Measurements from ENCODE around the gene TGM5. TPM values are rescaled to one million over a fixed set of nuclear protein-coding genes. Genes with fewer than 3 reads are reported as not detected.
"Not testable (repeated sequence)": the region's sequence is repeated elsewhere in the genome, so short reads cannot be mapped to it uniquely, and the experiment has no call there.

Gene TGM5
- polyA plus RNA-seq, 4 donors, result 0.03 TPM; not detected in 3

DNA sequence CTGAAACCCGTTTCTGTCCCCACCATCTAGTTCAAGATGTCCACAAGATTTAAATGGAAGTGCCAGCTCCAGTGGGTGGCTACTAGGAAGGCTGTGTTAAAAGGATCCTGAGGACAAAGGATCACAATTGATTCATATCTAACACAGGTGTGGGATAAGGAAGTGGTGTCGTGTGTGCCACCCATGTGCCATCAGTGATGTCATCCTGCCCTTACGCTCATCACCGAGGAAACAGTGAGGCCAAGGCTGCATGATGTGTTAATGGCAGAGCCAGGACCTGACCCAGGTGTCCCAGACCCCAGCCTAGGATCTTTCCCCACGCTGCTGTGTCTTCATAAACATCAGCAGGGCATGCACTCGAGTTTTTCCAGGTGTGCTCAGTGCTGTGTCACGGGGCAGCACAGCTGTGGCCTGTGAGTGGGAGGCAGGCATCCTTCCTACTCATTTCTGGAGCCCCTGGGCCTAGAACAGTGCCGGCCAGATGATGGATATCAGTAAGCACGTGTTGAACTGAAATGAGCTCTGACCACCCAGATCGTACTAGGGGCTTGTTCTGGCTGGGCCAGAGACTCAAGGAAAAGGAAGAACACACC is 10.6 kb upstream of the TGM5 start:
- no peak for DNase-seq (ENCODE audit: low read depth in 4 of 4, low spot score in 3 of 4)

DNA sequence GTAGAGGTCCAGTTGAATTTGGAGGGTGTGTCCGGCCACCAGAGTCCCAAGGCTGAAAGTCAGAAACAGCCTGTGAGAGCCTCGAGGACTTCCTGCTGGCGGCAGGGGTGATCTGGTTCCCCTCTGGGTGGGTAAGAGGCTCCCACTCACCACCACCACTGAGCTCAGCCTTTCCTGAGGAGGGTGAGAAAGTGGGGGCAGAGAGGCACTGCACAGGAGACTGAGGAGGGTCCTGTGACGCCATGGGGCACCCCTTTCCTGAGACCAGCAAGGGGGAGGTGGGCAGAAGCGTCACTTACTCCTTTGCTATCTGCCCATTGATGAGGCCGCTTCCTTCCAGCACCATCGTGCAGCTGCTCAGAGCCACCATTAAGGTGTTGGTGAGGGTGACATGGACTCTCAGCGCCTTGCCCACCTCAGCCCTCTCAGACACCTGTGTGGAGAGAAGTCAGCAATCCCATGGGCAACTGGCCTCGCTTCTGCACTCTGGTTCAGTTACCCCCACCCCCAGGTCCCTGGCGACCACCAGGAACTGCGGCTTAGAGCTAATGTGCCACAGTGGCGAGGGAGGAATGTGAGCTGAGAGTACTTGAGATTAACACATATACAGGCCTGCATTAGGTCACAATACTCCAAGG is 10.0 kb upstream of the TGM5 start:
- DNase-seq (ENCODE audit: low read depth in 4 of 4, low spot score in 3 of 4), result no peak

DNA sequence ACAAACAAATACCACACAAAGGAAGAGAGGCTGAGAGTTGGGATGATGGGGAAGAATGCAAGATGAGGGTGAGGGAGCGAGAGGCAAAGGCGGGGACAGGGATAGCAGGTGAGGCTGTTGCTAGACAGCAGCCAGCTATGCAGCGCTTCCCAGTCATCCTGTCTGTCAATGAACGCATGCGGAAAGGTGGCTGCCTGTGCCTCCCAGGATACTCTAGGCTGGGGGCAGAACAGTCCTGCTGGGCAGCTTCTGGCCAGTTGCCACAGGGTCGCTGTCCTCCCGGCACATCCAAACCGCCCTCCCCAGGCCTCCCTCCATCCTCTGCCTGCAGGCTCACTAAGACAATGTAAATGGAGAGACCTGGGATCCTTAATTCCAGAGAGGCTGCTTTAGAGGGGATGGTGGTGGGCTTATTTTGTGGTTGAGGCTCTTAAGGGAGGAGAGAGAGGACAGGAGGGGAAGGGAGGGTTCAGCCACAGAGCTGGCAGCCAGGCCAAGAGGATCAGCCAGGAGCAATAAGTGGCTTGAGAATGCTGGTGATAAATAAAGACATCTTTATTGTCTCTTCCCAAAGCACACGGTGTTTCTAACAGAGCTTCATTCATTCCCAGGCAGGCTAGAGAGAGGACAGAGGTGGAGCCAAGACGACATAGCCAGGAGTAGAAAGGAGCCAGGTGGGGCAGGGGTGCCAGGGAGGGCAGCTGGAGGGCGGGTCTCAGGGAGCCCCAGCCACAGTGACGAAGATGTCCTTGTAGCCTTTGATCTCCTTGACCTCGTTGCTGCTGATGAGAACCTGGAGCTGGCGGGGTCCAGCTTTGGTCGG is 9.2 kb upstream of the TGM5 start:
- no peak for DNase-seq (ENCODE audit: low read depth in 4 of 4, low spot score in 3 of 4)

DNA sequence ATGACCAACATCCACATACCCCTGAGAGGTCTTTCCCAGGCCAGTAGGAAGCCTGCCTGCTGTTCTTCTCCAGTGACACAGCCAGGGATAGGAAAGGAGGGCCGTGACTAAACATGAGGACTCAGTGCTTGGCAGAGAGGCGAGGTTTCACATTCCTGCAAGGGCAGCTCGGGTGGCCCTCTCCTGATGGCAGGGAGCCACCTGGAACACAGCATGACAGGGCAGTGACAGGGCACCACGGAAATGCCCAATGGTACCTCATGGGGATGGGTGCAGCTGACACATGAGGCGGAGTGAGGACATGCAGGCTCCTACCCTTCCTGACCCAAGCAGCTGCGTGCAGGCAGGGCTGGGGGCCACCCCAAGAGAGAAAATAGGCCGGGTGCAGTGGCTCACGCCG is 7.4 kb upstream of the TGM5 start:
- DNase-seq (ENCODE audit: low read depth in 4 of 4, low spot score in 3 of 4), result no peak

DNA sequence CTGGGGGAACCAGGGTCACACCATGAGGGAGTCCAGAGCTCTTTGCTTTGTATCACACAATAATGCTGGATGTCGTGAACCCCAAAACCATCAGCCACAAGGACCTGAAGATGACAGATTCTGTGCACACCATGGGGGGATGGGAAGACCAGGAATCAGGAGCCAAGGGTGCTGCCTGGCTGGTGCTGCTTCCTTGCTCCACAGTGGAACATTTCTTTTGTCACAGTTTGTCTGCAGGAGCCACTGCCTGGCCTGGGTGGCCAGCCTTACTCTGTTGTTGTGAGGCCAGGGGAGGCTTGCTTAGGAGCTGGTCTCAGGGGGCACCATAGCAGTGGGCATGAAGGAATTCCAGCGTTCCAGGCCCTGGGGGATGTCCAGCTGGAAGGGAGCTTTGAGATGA is 6.5 kb upstream of the TGM5 start:
- DNase-seq (ENCODE audit: low read depth in 4 of 4, low spot score in 3 of 4), result no peak

DNA sequence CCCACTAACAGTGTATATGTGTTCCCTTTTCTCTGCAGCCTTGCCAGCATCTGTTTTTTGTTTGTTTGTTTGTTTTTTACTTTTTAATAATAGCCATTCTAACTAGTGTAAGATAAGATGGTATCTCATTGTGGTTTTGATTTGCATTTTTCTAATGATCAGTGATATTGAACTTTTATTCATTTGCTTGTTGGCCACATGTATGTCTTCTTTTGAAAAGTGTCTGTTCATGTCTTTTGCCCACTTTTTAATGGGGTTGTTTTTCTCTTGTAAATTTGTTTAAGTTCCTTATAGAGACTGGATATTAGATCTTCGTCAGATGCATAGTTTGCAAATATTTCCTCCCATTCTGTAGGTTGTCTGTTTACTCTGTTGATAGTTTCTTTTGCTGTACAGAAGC is 5.2 kb upstream of the TGM5 start:
- not testable (repeated sequence) for DNase-seq (ENCODE audit: low read depth in 4 of 4, low spot score in 3 of 4)

DNA sequence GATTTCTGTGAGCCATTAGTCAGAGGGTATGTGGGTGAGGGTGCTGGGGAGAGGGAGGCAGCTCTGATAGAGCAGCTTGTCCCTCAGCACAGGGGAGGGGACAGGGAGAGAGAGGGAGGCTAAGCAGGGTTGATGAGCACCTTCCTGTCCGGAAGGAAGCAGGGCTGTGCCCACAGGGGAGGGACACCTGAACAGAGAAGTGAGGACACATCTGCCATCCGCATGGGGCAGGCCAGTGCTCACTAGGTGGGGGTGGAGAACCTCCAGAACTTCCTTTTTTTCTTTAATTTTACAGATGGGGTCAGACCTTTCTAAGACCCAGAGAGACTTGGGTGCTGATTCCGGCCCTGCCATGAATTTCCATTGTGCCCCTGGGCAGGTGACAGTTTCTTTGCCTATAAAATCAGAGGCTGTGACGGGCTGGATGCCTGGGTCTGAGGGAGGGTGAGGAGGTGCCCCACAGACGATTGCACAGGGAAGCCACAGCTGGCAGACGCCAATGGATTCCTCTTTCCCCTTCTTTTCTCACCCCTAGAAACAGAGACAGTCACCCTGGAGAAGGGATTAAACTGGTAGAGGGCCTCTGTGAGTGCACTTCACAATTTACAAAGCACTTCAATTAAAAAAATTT is 4.1 kb upstream of the TGM5 start:
- no peak for DNase-seq (ENCODE audit: low read depth in 4 of 4, low spot score in 3 of 4)

DNA sequence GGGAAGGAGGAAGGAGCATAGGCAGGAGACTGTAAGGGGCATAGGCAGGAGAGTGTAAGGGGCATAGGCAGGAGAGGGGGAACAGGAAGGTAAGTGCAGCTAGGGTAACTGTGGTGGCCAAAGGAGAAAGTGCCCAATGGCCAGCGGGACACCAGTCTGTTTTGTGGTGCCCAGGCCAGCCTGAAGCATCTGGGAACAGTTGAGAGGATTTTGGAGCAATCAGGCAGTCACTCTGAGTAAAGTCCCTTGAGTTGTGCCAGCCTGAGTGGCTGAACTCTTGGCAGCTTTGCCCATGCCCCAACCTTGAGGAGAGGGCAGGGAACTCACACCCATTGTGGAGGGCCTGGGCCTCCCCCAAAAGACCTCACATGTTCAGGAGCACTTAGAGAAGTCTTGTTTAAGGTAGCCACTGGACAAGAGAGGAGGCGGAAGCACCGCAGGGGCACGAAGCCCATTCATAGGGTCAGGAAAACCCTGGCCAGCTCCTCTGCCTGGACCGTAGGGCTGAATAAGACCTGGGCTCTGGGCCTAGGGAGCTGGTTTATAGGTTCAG is 3.5 kb upstream of the TGM5 start:
- DNase-seq (ENCODE audit: low read depth in 4 of 4, low spot score in 3 of 4), result no peak

DNA sequence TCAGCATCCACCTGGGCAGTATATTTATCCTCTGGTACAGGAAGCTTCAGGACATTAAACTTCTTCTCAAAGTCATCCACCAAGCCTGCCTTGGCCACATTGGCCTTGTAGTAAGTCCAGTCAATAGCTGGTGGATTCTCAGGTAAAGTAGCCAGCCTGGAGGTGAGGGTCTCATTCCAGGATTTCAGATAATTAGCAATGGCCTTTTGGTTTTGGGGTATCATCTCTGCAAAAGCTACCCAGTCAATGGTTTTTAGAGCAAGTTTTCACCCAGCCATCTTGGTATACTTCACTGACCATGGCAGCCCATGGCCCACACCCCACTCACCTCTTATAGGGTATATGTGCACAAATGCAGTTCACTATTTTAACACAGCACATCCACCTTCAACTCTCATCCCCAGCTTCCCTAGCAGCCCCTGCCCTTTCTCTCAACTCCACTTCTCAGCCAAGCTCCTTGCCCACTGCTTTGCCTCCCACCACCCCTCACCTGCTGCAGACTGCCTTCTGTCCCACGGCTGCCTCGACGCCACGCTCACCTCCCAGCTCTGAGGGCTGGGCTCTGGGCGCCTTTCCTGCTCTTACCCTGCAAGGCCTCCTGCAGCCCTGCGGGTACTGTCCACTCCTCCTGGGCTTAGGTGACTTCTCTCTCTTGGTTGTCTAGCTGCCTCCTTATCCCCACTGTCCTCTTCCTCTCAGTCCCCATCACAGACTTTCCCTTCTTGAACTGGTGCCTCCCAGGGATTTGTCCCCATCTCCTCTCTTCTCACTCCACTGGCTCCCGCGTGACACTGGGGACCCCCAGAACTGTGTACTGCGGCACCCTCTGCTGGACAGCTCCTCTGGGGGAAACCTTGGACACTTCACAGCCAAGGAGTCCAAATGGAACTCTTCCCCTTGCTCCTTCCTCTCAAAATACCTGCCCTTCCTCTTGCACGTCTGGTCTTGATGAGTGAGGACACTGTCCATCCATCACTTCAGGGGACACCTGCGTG is 1.7 kb upstream of the TGM5 start:
- DNase-seq (ENCODE audit: low read depth in 4 of 4, low spot score in 3 of 4), result no peak

DNA sequence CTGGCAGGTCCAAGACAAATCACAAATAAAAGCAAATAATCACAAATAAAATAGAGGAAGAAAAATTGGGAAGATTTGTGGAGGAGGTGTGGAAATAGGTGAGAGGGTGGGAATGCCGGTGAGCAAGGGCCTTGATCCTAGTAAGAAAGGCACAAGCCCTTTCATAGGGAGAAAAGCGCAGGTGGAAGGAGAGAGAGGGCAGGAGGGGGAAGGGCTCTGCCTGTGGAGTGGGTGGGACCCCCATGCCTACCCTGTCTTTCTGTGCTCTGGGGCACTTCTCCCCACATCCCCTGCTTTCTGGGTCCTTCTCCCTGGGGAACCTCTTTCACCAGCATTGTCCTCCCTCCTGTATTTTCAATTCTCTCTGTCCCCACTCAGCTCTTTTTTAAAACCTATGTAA is 711 bp upstream of the TGM5 start:
- DNase-seq (ENCODE audit: low read depth in 4 of 4, low spot score in 3 of 4), result no peak

DNA sequence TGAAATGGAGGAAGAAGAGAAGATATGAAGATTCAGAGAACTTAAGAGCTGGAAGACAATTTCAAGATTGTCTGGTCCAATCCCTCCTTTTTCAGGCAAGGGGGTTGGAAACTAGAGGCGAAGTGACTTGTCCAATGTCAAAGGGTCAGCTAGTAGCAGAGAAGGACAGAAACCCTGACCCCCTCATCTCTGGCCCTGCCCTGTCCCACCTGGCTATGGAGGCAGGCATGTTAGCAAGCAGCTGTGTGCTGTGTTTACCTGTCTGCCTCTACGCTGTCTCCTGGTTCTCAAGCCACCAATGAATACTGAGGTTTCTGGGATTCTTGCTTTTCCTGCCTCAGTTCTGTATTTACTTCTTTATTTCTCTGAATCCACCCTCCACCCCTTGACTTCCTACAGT is 342 bp downstream of the TGM5 start:
- no peak for DNase-seq (ENCODE audit: low read depth in 4 of 4, low spot score in 3 of 4)

DNA sequence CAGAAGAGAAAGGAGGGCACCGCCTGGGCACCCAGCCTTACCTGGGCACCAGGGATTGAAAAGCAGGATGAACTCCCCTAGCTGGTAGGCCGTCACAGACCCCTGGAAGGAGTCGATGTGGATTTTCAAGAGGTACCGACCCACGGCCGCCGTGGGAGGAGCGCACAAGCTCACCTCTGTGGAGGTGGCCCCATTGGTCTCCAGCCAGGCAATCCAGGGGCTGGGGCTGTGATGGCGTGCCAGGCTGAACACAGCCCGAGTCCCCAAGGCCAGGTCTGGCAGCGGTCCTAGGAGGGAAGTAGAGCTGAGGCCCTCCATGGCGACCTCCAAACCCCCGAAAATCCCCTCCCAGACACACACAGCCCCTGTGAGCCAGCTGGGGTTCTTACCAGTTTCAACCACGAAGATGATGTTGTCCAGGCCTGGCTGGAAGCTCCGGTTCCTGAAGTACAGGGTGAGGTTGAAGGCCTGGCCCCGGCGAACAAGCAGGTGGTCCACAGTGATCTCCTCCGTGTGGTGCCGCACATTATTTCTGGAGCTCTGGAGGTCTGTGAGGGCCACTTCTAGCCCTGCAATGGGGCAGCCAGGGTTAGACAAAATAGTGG is 6.6 kb downstream of the TGM5 start:
- no peak for DNase-seq (ENCODE audit: low read depth in 4 of 4, low spot score in 3 of 4)

DNA sequence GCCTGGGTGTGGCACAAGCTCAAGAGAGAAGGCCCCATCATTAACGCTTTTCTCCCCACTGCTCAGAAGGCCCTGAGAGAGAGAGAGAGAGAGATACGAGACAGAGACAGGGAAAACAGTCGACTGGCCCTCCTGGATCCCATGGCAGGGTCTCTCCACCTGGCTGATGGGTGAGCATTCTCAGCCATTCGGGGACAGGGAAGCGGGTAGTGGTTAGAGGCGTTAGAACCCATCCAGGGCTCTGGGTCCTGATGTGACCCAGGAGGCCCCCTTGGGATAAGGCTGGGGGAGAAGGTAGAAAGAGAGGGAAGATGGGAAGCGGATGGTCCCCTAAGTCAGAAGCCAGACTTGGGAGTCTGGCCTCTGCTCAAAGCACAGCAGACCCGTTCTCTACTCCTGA is 7.9 kb downstream of the TGM5 start:
- no peak for DNase-seq (ENCODE audit: low read depth in 4 of 4, low spot score in 3 of 4)

DNA sequence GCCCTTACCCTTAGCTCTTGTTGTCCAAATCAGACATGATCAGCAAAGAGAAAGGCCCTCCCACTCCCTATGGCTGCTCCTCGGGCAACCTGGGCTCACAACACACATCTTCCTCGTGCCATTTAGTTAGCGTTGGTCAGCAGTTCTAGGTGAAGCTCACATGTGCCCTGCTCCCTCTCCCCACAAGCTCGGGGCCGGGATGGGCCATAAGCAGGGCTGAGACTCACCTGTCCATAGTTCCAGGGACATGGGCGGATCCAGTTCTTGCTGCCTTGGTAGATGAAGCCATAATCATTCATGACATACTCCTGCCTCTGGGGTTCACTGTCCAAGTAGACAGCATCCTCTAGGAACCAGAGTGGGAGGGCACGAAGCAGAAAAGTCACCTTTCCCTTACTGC is 10.4 kb downstream of the TGM5 start:
- no peak for DNase-seq (ENCODE audit: low read depth in 4 of 4, low spot score in 3 of 4)

DNA sequence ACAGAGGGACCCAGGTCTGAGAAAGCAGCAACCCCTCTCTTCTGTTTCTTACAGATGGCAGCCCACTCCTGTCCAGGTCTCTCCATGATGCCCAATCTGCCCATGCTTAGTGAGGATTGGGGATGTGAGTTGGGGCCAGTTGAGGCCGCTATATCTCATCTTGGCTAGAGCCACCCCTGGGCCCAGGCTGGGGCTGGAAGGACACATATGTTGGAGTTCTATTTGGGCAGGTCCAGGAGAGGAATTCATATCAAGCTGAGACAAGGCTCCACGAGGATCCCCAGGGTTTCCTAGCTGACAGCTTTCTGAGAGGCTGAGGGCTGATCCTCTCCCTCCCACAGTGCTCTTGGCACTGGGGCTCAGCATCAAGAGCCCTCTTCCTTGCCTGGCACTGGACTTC is 11.4 kb downstream of the TGM5 start:
- no peak for DNase-seq (ENCODE audit: low read depth in 4 of 4, low spot score in 3 of 4)

DNA sequence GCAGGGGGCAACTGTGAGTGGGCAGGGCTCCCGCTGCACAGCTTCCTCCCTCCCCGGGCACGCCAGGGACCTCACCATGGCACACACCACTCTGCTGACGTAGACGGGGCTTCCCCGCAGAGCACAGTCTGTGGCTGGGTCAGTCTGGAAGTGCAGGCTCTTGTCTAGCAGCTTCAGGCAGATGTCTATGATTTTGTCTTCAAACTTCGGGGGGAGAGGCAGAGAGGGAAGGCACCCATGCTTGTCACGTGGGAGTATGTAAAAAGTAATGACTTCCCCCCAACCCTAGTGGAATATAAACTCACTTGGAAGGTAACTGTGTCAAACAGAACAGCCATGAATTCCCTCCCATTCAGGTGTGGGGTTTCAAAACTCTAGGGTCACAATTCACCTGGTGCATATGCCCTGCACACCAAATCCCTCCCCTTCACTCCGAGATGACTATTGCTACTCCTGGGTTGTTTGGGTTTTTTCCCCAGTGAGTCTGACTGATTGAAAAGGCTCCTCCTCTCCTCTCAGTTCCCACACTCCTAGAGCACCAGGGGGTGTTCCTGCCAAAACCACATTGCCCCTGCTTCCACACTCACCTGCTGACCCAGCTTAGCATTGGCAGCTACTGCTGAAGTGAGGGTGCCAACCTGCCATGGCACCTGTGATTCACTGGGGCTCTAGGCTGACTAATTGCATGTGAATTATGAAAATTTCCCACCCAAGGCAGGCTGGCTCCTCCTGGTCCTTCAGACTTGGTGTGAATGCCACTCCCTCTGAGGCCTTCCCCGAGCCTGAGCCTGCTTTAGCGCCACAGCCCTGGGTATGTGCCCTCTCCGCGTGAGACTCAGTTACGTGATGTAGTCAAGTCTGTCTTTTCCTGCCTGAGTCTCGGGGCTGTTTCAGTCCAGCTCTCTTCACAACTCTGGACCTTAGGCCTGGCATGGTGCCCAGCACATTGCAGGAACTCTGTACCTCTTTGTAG is 13.0 kb downstream of the TGM5 start:
- DNase-seq (ENCODE audit: low read depth in 4 of 4, low spot score in 3 of 4), result no peak

DNA sequence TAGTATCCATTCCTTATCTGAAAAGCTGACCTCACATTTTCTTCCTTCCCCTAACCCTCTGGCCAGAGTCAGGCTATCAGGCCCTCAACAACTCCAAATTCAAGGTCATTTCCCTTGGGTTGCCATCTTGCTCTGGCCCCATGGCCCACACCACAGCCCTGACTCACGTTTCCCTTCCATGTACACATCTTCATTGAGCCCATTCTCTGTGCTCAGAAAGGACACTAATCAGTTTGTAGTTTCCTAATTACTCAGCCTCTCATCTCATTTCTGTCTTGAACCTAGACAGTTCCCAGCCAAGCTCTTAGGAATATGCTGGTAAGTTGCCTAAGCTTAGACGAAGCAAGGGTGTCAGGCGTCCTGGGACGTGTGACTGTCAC is 14.9 kb downstream of the TGM5 start:
- no peak for DNase-seq (ENCODE audit: low read depth in 4 of 4, low spot score in 3 of 4)

DNA sequence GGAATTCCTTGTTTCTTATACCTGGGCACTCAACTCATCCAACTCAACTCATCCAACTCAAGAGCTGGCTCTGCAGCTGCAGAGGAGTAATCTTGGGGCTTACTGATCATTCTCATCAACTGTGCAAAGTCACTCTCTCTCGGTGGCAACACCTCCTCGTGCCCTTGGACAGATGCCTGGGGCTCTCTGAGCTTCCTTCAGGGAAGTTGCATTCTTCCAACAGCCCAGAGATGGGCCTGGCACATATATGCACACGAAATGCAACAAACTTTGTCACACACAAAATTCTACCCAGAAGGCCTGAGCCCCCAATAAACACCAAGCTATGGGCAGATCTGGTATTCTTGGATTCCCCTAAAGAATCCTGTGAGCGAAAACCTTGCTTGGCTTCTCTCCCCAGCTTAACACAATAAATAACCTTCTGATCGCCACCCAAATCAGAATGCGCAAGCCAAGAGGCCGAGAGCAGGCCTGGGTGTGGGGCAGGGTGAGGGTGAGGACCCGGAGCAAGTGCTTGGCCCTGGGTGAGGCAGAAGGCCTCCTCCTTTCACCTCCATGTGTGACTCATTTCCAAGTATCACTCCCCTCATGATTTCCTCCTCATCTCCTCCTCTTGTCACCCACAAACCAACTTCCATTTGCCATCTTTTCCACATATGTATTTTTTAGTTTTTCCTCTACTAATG is 15.4 kb downstream of the TGM5 start:
- DNase-seq (ENCODE audit: low read depth in 4 of 4, low spot score in 3 of 4), result no peak

Measured in right renal pelvis (tissue), 4 donors.